Tibial nerve (tissue), 3 donors: Measurements from ENCODE around the gene CARD10.

Experiments used
- POLR2A ChIP-seq, 2 donors: fragments of 450-650 bp; IDR thresholded peaks; one replicate each; pipeline ENCODE4 v1.6.1; 2017; ENCODE audit warnings: antibody characterized with exemption in 2 of 2, mild to moderate bottlenecking in 2 of 2, moderate library complexity in 2 of 2
- TF ChIP-seq, protein P1 (sequence below), 5 experiments: fragments of 200-600 bp in 3 of 5; fragments of 450-650 bp in 2 of 5; sonication (generic) in 3 of 5; IDR thresholded peaks; one replicate each; pipeline ENCODE4 v1.5.1; 2016 to 2019; ENCODE audit warnings: antibody characterized with exemption in 5 of 5, mild to moderate bottlenecking in 3 of 5, moderate library complexity in 2 of 5

DNA sequence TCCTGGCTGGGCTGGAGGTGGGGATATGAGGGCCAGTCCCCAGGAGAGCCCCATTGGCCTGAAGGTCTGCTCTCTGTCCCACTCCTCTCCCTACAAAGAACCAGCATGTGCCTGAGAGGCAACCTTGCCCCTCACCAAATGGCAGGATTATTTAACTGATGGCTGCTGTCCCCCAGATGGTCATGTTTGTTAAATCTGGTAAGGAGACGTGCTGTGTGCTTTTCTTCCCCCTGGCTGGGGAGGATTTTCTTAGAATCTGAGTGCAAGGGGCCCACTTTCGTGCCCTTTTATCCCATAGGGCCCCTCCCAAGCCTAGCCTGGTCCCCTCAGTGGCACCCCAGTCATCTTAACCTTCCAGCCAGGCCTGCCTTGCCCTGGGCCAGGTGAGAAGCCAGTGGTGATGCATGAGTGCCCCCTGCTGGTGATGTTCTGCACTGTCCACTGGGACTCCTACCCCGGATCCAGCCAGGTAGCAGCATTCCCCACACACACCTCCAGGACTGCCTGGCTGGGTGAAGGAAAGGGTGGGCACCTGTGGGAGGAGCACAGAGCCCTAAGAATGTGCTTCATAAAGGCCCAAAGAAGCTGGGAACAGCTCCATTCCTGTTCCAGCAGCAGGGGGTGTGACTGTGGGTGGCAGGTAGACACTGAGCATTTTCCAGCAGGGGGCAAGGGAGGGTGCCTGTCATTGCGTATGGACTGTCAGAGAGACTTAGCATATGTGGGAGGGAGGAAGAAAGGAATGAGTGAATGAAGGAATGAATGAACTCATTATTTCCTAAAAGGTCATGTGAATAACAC is 61.9 kb downstream of the CARD10 start:
- TF ChIP-seq, protein P1, sequence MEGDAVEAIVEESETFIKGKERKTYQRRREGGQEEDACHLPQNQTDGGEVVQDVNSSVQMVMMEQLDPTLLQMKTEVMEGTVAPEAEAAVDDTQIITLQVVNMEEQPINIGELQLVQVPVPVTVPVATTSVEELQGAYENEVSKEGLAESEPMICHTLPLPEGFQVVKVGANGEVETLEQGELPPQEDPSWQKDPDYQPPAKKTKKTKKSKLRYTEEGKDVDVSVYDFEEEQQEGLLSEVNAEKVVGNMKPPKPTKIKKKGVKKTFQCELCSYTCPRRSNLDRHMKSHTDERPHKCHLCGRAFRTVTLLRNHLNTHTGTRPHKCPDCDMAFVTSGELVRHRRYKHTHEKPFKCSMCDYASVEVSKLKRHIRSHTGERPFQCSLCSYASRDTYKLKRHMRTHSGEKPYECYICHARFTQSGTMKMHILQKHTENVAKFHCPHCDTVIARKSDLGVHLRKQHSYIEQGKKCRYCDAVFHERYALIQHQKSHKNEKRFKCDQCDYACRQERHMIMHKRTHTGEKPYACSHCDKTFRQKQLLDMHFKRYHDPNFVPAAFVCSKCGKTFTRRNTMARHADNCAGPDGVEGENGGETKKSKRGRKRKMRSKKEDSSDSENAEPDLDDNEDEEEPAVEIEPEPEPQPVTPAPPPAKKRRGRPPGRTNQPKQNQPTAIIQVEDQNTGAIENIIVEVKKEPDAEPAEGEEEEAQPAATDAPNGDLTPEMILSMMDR (IDR thresholded peaks at IDR 0.05) = peak; percentile 62 to 91 (median 82)
- no peak for TF ChIP-seq POLR2A (IDR thresholded peaks at IDR 0.05)
